HCT116 (cell line): ENCODE data around the gene SEC16B. TPM values are rescaled to one million over a fixed set of nuclear protein-coding genes. Genes with fewer than 3 reads are reported as not detected.

Source experiments
- ATAC-seq: fragments of 200-7000 bp; cut with Tn5 transposase; 2 replicates; pipeline ENCODE4 v1.9.1; 2020; ENCODE audit warnings: mild to moderate bottlenecking, moderate library complexity
- BruUV-seq: library from RNA; stranded (reverse); fragments of 400-500 nt; replicated peaks from 2 replicates; lab custom pipeline; 2021; lab: Mats Ljungman, UMichigan
- CTCF ChIA-PET: fragments of 300-600 bp; sonication (Branson Sonifier 250); formaldehyde crosslinking; loops from one replicate; lab custom pipeline; 2021; ENCODE audit warnings: antibody characterized with exemption; lab: Charles Lee
- POLR2A ChIA-PET: fragments of 300-600, 350-600 bp; sonication (Branson Sonifier 250); formaldehyde crosslinking; loops from one replicate; lab custom pipeline; 2021; ENCODE audit warnings: antibody characterized with exemption; lab: Charles Lee
- RAD21 ChIA-PET, 2 experiments: fragments of 300-600 bp; sonication (Branson Sonifier 250); formaldehyde crosslinking; loops; one replicate each; lab custom pipeline; 2023; ENCODE audit warnings: low total read pairs in 2 of 2; ENCODE audit not compliant: uncharacterized antibody in 2 of 2, unreplicated experiment in 2 of 2, low non-redundant PET in 1 of 2; lab: Charles Lee
- DNase-seq: peaks from one replicate; pipeline ENCODE4 v3.0.0-alpha.2; 2010; ENCODE audit warnings: low read depth, low spot score
- H2AFZ ChIP-seq: fragments of 200-600 bp; shearing (Covaris generic), sonication (generic); 2 replicates; pipeline ENCODE4 v1.6.1; 2017; ENCODE audit warnings: low read depth, mixed run types, mixed read lengths, antibody characterized with exemption, low read length; ENCODE audit not compliant: poor library complexity, severe bottlenecking
- H3K27ac ChIP-seq: 2 replicates; pipeline ENCODE4 v1.5.1; 2012; ENCODE audit warnings: low read depth, low read length
- H3K27me3 ChIP-seq: fragments of 200-600 bp; sonication (generic); 2 replicates; pipeline ENCODE4 v1.6.1; 2016; ENCODE audit warnings: mixed run types, low read length, mixed read lengths; ENCODE audit not compliant: insufficient read depth
- H3K36me3 ChIP-seq, 2 experiments: fragments of 200-500 bp in 1 of 2; fragments of 200-600 bp in 1 of 2; sonication (Bioruptor generic) in 1 of 2; sonication (generic) in 1 of 2; 2 replicates each; pipeline versions ENCODE4 v1.5.1 to v1.6.1; 2014 to 2016; ENCODE audit warnings: low read length in 2 of 2, inconsistent platforms in 1 of 2, mixed read lengths in 1 of 2, mixed run types in 1 of 2; ENCODE audit not compliant: insufficient read depth in 2 of 2, control insufficient read depth in 1 of 2
- H3K4me1 ChIP-seq, 2 experiments: fragments of 200-600 bp in 1 of 2; sonication (generic) in 1 of 2; 2 replicates each; pipeline versions ENCODE4 v1.5.1 to v1.6.1; 2012 to 2017; ENCODE audit warnings: low read length in 2 of 2, inconsistent platforms in 1 of 2, mild to moderate bottlenecking in 1 of 2, mixed read lengths in 1 of 2, mixed run types in 1 of 2, moderate library complexity in 1 of 2; ENCODE audit not compliant: insufficient read depth in 2 of 2, control insufficient read depth in 1 of 2
- H3K4me2 ChIP-seq: fragments of 200-600 bp; sonication (generic); 2 replicates; pipeline ENCODE4 v1.6.1; 2017; ENCODE audit warnings: mixed run types, low read length, mixed read lengths
- H3K4me3 ChIP-seq, 2 experiments: fragments of 200-600 bp in 1 of 2; sonication (generic) in 1 of 2; replicated peaks in 1 of 2; 2 replicates each; pipeline ENCODE4 v1.5.1; 2011 to 2016; ENCODE audit warnings: low read length in 2 of 2, control low read depth in 1 of 2, low read depth in 1 of 2, mild to moderate bottlenecking in 1 of 2, mixed read lengths in 1 of 2, mixed run types in 1 of 2
- H3K79me2 ChIP-seq: fragments of 200-600 bp; sonication (generic); 2 replicates; pipeline ENCODE4 v1.6.1; 2017; ENCODE audit warnings: mild to moderate bottlenecking, mixed run types, low read length, moderate library complexity, mixed read lengths; ENCODE audit not compliant: insufficient read depth
- H3K9ac ChIP-seq: fragments of 200-600 bp; sonication (generic); 2 replicates; pipeline ENCODE4 v1.6.1; 2016; ENCODE audit warnings: low read length, mixed read lengths
- H3K9me2 ChIP-seq: fragments of 200-600 bp; sonication (generic), shearing (Covaris generic); 2 replicates; pipeline ENCODE4 v1.6.1; 2017; ENCODE audit warnings: mixed run types, mild to moderate bottlenecking, moderate library complexity; ENCODE audit not compliant: insufficient read depth
- H3K9me3 ChIP-seq, 2 experiments: fragments of 200-500 bp in 1 of 2; fragments of 200-600 bp in 1 of 2; sonication (Bioruptor generic) in 1 of 2; sonication (generic) in 1 of 2; 2 replicates each; pipeline ENCODE4 v1.6.1; 2014 to 2017; ENCODE audit warnings: low read length in 2 of 2, mixed read lengths in 2 of 2, inconsistent platforms in 1 of 2, low read depth in 1 of 2, mild to moderate bottlenecking in 1 of 2, mixed run types in 1 of 2, moderate library complexity in 1 of 2; ENCODE audit not compliant: control insufficient read depth in 1 of 2, insufficient read depth in 1 of 2
- H4K20me1 ChIP-seq: fragments of 200-600 bp; sonication (generic), shearing (Covaris generic); 2 replicates; pipeline ENCODE4 v1.6.1; 2017; ENCODE audit warnings: mixed run types, mild to moderate bottlenecking, moderate library complexity; ENCODE audit not compliant: insufficient read depth
- CBX3 ChIP-seq: IDR thresholded peaks from 2 replicates; pipeline ENCODE4 v1.6.1; 2012; ENCODE audit warnings: low read depth
- CEBPB ChIP-seq: IDR thresholded peaks from 2 replicates; pipeline ENCODE4 v1.6.1; 2012; ENCODE audit warnings: low read depth
- ELF1 ChIP-seq: IDR thresholded peaks from 2 replicates; pipeline ENCODE4 v1.6.1; 2012; ENCODE audit warnings: low read depth, borderline replicate concordance
- EZH2 ChIP-seq: fragments of 200-600 bp; sonication (generic); IDR thresholded peaks from 2 replicates; pipeline ENCODE4 v1.6.1; 2017; ENCODE audit warnings: antibody characterized with exemption, mixed run types
- EZH2phosphoT487 ChIP-seq: fragments of 200-600 bp; IDR thresholded peaks from 2 replicates; pipeline ENCODE4 v1.6.1; 2018; ENCODE audit warnings: antibody characterized with exemption, borderline replicate concordance
- FOSL1 ChIP-seq: IDR thresholded peaks from 2 replicates; pipeline ENCODE4 v1.6.1; 2012; ENCODE audit warnings: low read depth
- SIN3A ChIP-seq: IDR thresholded peaks from 2 replicates; pipeline ENCODE4 v1.6.1; 2012; ENCODE audit warnings: low read depth
- SP1 ChIP-seq: IDR thresholded peaks from 2 replicates; pipeline ENCODE4 v1.6.1; 2012; ENCODE audit warnings: low read depth
- YY1 ChIP-seq: IDR thresholded peaks from 2 replicates; pipeline ENCODE4 v1.6.1; 2011; ENCODE audit warnings: low read length, low read depth, moderate library complexity, mild to moderate bottlenecking; ENCODE audit not compliant: insufficient replicate concordance; ENCODE audit errors: extremely low read depth
- ZFX ChIP-seq: fragments of 450-650 bp; IDR thresholded peaks from 2 replicates; pipeline ENCODE4 v1.6.1; 2017
- ZNF274 ChIP-seq: fragments of 200-500 bp; sonication (Bioruptor generic); IDR thresholded peaks from 2 replicates; pipeline ENCODE4 v1.6.1; 2014; ENCODE audit warnings: mild to moderate bottlenecking, low read depth, low read length, inconsistent platforms
- intact Hi-C: fragments of 100-400 bp; cut with micrococcal nuclease; formaldehyde crosslinking; loops from 2 replicates; pipeline ENCODE4 v1.10.0; 2022
- total RNA-seq: library from RNA; stranded (reverse); gene quantifications from one replicate; pipeline ENCODE4 v1.2.1, GENCODE V29; 2021; ENCODE audit not compliant: unreplicated experiment
- TF ChIP-seq, protein P1 (sequence below): IDR thresholded peaks from 2 replicates; pipeline ENCODE4 v1.6.1; 2012
- TF ChIP-seq, protein P2 (sequence below), 3 experiments: fragments of 200-600 bp in 1 of 3; sonication (generic) in 1 of 3; IDR thresholded peaks in 2 of 3; conservative IDR thresholded peaks in 1 of 3; 2 replicates each; pipeline ENCODE4 v1.5.1; 2012 to 2017; ENCODE audit warnings: low read depth in 2 of 3, low read length in 2 of 3, antibody characterized with exemption in 1 of 3, borderline replicate concordance in 1 of 3, control low read depth in 1 of 3, mild to moderate bottlenecking in 1 of 3, mixed read lengths in 1 of 3, mixed run types in 1 of 3, moderate library complexity in 1 of 3; ENCODE audit not compliant: insufficient read depth in 1 of 3

SEC16B gene
- total RNA-seq, 1 experiment from 2014 or later: 1.2 TPM

DNA sequence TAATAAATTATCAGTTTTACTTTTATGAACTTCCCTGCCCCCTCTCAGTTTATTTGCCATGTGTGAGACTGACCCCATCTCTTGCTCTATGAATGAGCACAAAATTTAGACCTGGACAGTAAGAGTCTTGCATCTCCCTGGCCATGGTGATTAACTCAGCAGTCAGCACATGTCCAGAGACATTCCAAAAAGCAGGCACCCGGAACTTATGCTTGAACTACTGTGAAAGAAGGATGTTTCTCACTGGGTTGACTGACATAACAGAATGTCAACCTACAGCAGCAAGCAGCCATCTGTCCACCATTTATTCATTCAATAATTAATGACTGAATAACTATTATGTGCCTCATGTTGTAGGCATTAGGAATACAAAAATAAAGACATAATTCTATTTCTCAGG lies 11.3 kb upstream of the SEC16B start:
- no peak overlapping the region for H3K4me3 ChIP-seq
- H3K9me3 ChIP-seq: no peaks in the 10 kb centered on the region
- H3K9ac ChIP-seq: no peak overlapping the region
- H3K4me2 ChIP-seq: no peak overlapping the region
- intact Hi-C loops: no loop called here
- no peak overlapping the region for H2AFZ ChIP-seq
- POLR2A ChIA-PET: no interaction called here
- H3K27ac ChIP-seq: no peak overlapping the region
- H3K4me1 ChIP-seq: peaks cover 0 to 6% of the 10 kb centered on the region in 2 experiments; a peak in 2 of 4 replicates
- BruUV-seq: no TSS peak
- ATAC-seq: no peak
- no peaks in the 10 kb centered on the region for H3K79me2 ChIP-seq
- TF ChIP-seq ELF1 (no peak), ZNF274 (no peak), SIN3A (no peak), ZFX (no peak), YY1 (no peak), SP1 (no peak), CEBPB (no peak), EZH2 (no peak), FOSL1 (no peak), EZH2phosphoT487 (no peak), CBX3 (no peak)
- TF ChIP-seq, protein P1, sequence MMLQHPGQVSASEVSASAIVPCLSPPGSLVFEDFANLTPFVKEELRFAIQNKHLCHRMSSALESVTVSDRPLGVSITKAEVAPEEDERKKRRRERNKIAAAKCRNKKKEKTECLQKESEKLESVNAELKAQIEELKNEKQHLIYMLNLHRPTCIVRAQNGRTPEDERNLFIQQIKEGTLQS: no peak
- TF ChIP-seq, protein P2, sequence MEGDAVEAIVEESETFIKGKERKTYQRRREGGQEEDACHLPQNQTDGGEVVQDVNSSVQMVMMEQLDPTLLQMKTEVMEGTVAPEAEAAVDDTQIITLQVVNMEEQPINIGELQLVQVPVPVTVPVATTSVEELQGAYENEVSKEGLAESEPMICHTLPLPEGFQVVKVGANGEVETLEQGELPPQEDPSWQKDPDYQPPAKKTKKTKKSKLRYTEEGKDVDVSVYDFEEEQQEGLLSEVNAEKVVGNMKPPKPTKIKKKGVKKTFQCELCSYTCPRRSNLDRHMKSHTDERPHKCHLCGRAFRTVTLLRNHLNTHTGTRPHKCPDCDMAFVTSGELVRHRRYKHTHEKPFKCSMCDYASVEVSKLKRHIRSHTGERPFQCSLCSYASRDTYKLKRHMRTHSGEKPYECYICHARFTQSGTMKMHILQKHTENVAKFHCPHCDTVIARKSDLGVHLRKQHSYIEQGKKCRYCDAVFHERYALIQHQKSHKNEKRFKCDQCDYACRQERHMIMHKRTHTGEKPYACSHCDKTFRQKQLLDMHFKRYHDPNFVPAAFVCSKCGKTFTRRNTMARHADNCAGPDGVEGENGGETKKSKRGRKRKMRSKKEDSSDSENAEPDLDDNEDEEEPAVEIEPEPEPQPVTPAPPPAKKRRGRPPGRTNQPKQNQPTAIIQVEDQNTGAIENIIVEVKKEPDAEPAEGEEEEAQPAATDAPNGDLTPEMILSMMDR (IDR thresholded peaks at IDR 0.05 in 2 of 3, conservative IDR thresholded peaks at IDR 0.05 in 1 of 3; ENCODE audit: borderline replicate concordance in 1 of 3, insufficient read depth in 1 of 3, low read depth in 2 of 3, low read length in 2 of 3): no peak
- TF ChIP-seq, all 23 proteins: peak for 0
- CTCF ChIA-PET: no interaction called here
- RAD21 ChIA-PET: no interaction called here
- no peaks in the 10 kb centered on the region for H3K9me2 ChIP-seq
- DNase-seq: no peak
- no peaks in the 10 kb centered on the region for H3K36me3 ChIP-seq
- no peaks in the 10 kb centered on the region for H3K27me3 ChIP-seq
- H4K20me1 ChIP-seq: no peaks in the 10 kb centered on the region
